ENCODE results near the gene DPCD. TPM values are rescaled to one million over a fixed set of nuclear protein-coding genes. Genes with fewer than 3 reads are reported as not detected.

The DPCD gene
- total RNA-seq, 1 experiment from 2014 or later: 361 TPM

DNA sequence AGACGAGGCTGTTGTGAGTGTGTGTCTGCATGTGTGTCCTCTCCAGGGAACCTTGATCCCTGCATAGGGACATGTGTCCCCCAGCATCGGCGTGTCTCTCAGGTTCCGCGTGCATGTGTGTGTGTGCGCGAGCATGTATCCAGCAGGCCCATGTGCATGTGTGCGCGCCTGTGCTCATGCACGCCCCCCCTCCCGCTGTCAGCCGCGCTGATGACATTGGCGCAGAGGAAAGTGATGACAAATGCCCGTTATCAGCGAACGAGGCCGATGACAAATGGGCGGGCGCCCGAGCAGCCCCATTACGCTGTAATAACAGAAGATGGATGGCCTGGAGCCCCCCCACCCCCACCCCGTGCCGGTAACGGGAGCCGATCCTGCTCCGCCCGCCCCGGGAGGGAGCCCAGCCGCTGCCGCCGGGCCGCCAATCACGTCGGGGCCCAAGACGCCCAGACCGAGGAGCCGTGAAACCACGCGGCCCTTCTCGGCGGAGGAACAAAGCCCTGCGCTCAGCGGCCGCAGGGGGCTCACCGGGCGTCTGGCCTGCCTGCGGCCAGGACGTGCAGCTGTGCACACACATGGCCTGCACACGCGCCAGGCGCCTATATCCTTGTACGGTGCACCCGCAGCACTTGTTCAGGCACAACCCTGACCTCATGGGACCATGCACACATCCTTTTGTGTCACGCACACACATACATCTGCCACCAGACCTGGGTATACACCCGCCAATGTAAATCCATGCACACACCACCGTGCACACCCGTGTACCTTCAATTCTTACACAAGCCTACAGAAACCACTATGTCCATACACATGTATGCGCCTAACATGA, 21.6 kb upstream of the DPCD start:
- in situ Hi-C loops (cut with HindIII; ENCODE audit: low sequenced_read_pairs): no loop called here
- DNase-seq (ENCODE audit: low spot score): peak; percentile 41

- in situ Hi-C loops (cut with HindIII; ENCODE audit: low sequenced_read_pairs): no loop called here
- no peak for DNase-seq (ENCODE audit: low spot score)
Measured at GRCh38 chr10:101567165-101568006, 20.7 kb upstream of the DPCD start.

- in situ Hi-C loops (cut with HindIII; ENCODE audit: low sequenced_read_pairs): no loop called here
Measured at GRCh38 chr10:101568054-101568745, 19.9 kb upstream of the DPCD start.

DNA sequence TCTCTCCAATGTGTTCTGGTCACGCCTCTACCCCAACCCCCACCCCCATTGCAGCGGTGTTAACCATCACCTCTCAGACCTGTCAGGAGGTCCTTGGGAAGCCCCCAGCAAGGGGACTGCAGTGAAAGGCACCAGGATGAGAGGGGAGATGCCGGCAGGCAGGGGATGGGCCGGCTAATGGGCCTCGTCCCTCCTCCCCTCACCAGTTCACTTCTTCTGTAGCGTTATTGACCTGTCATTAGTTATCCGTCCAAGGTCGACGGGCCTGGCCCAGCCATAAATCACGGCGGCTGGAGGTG, 18.8 kb upstream of the DPCD start:
- no peak for DNase-seq (ENCODE audit: low spot score)
- in situ Hi-C loops (cut with HindIII; ENCODE audit: low sequenced_read_pairs): no loop called here

More at GRCh38 chr10:101568054-101568745, 19.9 kb upstream of the DPCD start:
- no peak for DNase-seq (ENCODE audit: low spot score)

- peak; percentile 72 for DNase-seq (ENCODE audit: low spot score)
- in situ Hi-C loops (cut with HindIII; ENCODE audit: low sequenced_read_pairs): no loop called here
Measured at GRCh38 chr10:101569622-101570427, 18.3 kb upstream of the DPCD start.

- in situ Hi-C loops (cut with HindIII; ENCODE audit: low sequenced_read_pairs): no loop called here
- DNase-seq (ENCODE audit: low spot score): peak; percentile 33
Measured at GRCh38 chr10:101570428-101571270, 17.5 kb upstream of the DPCD start.

DNA sequence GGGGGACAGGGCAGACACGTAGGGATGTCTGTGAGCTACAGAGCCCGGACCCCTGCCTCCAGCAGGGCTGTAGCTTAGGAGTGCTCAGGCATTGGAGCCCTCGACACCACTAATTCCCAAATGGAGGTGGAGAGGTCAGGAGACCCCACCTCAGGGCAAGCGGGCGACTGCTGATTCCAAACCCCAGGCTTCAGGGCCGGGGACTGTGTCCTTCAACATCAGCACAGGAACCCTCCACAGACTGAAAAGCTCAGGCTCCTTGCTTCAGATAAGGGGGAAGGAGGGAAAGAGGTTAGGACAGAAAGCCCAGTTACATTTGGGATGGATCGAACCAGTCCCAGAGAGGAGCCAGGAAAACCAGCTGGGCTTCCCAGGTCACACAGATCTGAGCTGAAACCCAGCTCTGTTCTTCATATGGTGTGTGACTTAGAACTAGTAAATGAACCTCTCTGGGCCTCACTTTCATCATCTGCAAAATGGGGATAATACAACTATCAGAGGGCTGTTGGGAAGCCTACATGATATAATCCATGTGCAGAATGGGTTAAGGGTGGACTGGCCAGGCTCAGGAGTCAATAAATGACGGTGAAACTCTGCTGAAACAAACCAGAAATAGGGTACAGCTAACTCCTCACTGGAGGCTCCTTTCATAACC, 16.7 kb upstream of the DPCD start:
- in situ Hi-C loops (cut with HindIII; ENCODE audit: low sequenced_read_pairs): no loop called here
- DNase-seq (ENCODE audit: low spot score): no peak

DNA sequence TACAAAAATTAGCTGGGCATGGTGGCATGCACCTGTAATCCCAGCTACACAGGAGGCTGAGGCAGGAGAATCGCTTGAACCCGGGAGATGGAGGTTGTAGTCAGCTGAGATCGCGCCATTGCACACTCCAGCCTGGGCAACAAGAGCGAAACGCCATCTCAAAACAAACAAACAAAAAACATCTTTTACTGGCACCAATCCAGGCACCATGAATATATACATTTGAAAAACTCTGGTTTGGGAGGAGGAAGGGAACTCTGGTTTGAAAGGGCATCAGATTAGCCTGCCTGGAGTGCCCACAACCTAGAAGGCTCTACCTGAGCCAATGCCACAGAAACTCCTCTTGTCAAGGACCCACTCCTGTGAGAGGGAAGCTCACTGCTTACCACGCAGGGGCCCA, 16.0 kb upstream of the DPCD start:
- in situ Hi-C loops (cut with HindIII; ENCODE audit: low sequenced_read_pairs): no loop called here

GRCh38 chr10:101572785-101573184, 15.3 kb upstream of the DPCD start:
- in situ Hi-C loops (cut with HindIII; ENCODE audit: low sequenced_read_pairs): no loop called here

More for the DNA sequence above, 16.0 kb upstream of the DPCD start:
- no peak for DNase-seq (ENCODE audit: low spot score)

DNA sequence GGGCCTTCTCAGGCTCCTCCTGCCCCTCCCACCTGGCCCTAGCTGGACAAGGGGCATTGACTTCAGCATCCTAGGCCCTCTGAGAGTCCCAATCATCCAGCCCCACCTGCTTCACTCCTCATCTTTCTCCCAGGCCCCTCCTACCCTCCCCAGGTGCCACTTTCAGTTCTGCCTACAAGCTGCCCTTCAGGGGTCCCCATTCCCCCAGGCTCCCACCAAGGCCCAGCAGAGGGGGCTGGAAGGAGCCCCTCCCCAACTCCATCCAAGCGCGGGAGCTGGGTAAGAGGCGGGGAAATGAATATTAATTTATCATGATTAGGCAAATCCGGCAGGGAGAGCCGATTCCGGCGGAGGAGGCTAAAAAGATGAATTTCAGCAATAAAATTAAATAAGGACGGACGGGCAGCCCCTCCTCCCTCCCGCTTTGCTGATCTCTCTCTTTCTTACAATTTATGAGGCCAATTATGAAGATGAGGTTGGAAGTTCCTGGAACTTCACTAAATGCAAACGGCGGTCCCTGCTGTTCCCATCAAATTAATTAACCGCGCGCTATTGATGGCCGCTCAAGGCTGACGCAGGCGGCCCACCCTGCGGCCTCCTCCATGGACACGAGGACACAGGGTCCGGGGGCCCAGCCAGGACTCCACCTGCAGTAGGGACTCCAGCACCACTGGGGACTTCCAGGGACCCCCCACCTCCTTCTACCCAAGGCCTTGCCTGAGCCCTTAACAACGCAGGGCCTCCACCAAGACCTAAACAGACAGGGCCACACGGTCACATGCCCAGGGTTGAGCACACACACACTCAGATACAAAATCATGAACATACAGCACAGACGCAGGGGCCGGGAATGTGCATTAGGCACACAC, 14.0 kb upstream of the DPCD start:
- no peak for DNase-seq (ENCODE audit: low spot score)
- in situ Hi-C loops (cut with HindIII; ENCODE audit: low sequenced_read_pairs): no loop called here

More at GRCh38 chr10:101572785-101573184, 15.3 kb upstream of the DPCD start:
- no peak for DNase-seq (ENCODE audit: low spot score)

DNA sequence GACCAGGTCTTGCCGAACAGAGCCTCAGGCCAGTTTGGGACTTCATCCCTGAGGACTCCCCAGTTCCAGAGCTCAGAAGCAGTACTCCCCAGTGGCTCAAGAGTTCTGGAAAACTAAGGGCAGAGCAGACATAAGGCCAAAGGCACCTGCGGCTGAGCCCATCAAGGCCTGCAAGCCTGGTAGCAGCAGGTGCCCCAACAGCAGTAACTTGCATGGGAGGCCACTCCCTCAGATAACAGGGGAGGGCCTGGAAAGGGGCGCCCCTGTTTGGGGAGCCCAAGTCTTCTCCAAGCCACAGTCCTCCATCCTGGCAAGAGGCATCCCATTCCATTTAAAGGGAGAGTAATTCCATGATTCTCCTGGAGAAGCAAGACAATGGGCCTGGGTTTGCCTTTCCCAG, 13.0 kb upstream of the DPCD start:
- DNase-seq (ENCODE audit: low spot score): no peak
- in situ Hi-C loops (cut with HindIII; ENCODE audit: low sequenced_read_pairs): loop anchor here (25.0 kb wide), 1 partner anchor 288 kb away; no protein-coding TSS in a partner anchor

DNA sequence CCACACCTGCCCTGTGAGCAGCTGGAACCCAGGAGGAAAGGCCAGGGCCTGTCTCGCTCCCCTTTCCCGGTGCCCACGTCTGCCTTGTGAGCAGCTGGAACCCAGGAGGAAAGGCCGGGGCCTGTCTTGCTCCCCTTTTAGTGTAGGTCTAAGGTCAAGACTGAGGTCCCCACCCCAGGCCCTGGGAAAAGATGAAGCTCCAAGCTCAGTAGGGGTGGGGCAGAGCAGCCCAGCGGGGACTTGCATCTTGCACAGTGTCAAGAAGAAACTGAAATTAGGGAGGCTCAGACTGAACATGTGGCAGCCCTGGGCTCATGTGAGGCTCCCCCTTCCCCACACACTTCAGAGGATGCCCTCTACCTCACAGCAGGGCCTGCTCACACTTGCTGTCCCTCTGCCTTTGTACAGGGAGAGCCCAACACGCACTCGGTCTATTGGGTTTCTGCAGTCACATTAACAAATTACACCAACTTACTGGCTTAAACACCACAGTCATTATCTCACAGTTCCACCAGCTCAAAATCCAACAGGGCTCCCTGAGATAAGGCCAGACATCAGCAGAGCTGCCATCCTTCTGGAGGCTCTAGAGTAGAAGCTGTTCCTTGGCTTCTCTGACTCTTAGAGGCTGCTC, 12.4 kb upstream of the DPCD start:
- no peak for DNase-seq (ENCODE audit: low spot score)
- in situ Hi-C loops (cut with HindIII; ENCODE audit: low sequenced_read_pairs): loop anchor here (25.0 kb wide), 1 partner anchor 288 kb away; no protein-coding TSS in a partner anchor

GRCh38 chr10:101576211-101576863, 11.8 kb upstream of the DPCD start:
- in situ Hi-C loops (cut with HindIII; ENCODE audit: low sequenced_read_pairs): loop anchor here (25.0 kb wide), 1 partner anchor 289 kb away; no protein-coding TSS in a partner anchor

DNA sequence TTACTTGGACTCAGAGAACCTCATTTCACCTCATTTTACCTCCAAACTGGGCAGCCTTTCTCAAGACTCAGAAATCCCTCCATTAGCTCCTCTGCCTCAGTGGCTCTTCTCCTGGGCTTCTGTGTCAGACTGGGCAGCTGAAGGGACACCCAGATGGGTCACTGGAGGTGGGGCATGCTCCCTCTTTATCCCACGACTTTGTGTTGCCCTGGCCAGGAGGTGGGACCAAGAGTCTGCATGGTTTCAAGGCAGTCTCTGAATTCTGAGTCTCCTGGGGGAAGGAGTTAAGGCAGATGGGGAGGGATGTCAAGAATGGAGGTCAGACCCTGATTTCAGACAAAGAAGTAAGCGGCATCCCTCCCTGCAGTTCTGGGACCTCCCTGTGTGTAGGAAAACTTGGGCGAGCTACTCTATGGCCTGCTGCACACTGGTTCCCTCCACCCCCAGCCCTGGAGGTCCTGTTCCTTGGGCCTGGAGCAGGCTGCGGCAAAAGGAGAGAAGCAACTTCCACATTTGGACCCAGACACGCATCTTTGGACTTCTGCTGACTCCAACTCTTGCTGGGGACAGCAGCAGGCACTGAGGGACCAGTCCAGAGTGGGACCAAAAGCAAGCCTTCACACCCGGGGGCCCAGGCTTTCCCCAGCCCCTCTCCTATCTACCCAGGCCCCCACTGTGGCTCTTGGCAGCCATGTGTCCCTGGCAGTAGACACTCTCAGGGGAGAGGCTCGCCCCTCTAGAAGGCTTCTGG, 10.8 kb upstream of the DPCD start:
- DNase-seq (ENCODE audit: low spot score): no peak
- in situ Hi-C loops (cut with HindIII; ENCODE audit: low sequenced_read_pairs): loop anchor here (25.0 kb wide), 1 partner anchor 290 kb away; no protein-coding TSS in a partner anchor

More at GRCh38 chr10:101576211-101576863, 11.8 kb upstream of the DPCD start:
- no peak for DNase-seq (ENCODE audit: low spot score)

- DNase-seq (ENCODE audit: low spot score): no peak
- in situ Hi-C loops (cut with HindIII; ENCODE audit: low sequenced_read_pairs): loop anchor here (25.0 kb wide), 1 partner anchor 291 kb away; no protein-coding TSS in a partner anchor
Measured at GRCh38 chr10:101578192-101578591, 9.9 kb upstream of the DPCD start.
